H4 (cell line): Measurements from ENCODE around the gene ANKLE2. TPM values are rescaled to one million over a fixed set of nuclear protein-coding genes. Genes with fewer than 3 reads are reported as not detected.

ENCODE experiments used
- DNase-seq: peaks from one replicate; pipeline ENCODE4 v3.0.0-alpha.2; 2015; ENCODE audit warnings: low spot score
- total RNA-seq: library from RNA; depleted of rRNA; stranded (reverse); fragments of >200 nt; shearing (Covaris generic); gene quantifications from 2 replicates; pipeline ENCODE4 v1.2.3, GENCODE V29; 2014; rRNA removed

Gene ANKLE2
- total RNA-seq, 1 experiment from 2014 or later: 21.9 TPM

GRCh38 chr12:132687211-132688164 is 74.1 kb downstream of the ANKLE2 start, which contains the start of the genes POLE and PXMP2:
POLE (minus strand) TSS chr12:132687342; CDS start chr12:132687315, 27 bp downstream.
PXMP2 (plus strand) TSS chr12:132687587; CDS start chr12:132687671, 84 bp downstream.
- peak; percentile 82 for DNase-seq

GRCh38 chr12:132686825-132687210 is 74.8 kb downstream of the ANKLE2 start:
- no peak for DNase-seq

GRCh38 chr12:132685400-132685799 is 76.2 kb downstream of the ANKLE2 start:
- DNase-seq: no peak

- DNase-seq: no peak
These were observed 84.1 kb downstream of the ANKLE2 start for GRCh38 chr12:132677492-132677891.

GRCh38 chr12:132675757-132676432 is 85.7 kb downstream of the ANKLE2 start:
- DNase-seq: no peak

Other genes starting within 250 kb of the ANKLE2 start
- gene LRCOL1, start 151.2 kb downstream of the ANKLE2 start, total RNA-seq: not detected in 2 replicates
- gene P2RX2, start 143.1 kb downstream of the ANKLE2 start, total RNA-seq: not detected in 2 replicates
- gene POLE, start 74.5 kb downstream of the ANKLE2 start, total RNA-seq: 6.9 and 11.8 TPM in 2 replicates
- gene PXMP2, start 74.2 kb downstream of the ANKLE2 start, total RNA-seq: 28.0 and 36.6 TPM in 2 replicates
- gene PGAM5, start 51.0 kb downstream of the ANKLE2 start, total RNA-seq: 24.0 and 27.9 TPM in 2 replicates
- gene GOLGA3, start 67.0 kb upstream of the ANKLE2 start, total RNA-seq: 21.1 and 37.3 TPM in 2 replicates
- 6.4 and 11.9 TPM in 2 replicates for gene CHFR, start 125.8 kb upstream of the ANKLE2 start, total RNA-seq
- gene ZNF605, start 194.5 kb upstream of the ANKLE2 start, total RNA-seq: 1.3 and 4.2 TPM in 2 replicates
- 4.1 TPM in 2 replicates for gene ZNF26, start 224.5 kb upstream of the ANKLE2 start, total RNA-seq